HEK293 (cell line): Measurements from ENCODE around the gene STK32C.

Source experiments
- BCL6B ChIP-seq: fragments of 450-650 bp; formaldehyde crosslinking; IDR thresholded peaks from 2 replicates; pipeline ENCODE4 v1.5.1; 2017; ENCODE audit warnings: missing biosample characterization, missing genetic modification characterization
- ELK4 ChIP-seq: IDR thresholded peaks from 2 replicates; pipeline ENCODE4 v1.6.1; 2011; ENCODE audit warnings: mild to moderate bottlenecking, low read depth, low read length, borderline replicate concordance
- KLF1 ChIP-seq: fragments of 450-650 bp; formaldehyde crosslinking; IDR thresholded peaks from 2 replicates; pipeline ENCODE4 v1.5.1; 2016; ENCODE audit warnings: missing biosample characterization, missing genetic modification characterization
- KLF16 ChIP-seq: fragments of 450-650 bp; formaldehyde crosslinking; IDR thresholded peaks from 2 replicates; pipeline ENCODE4 v1.5.1; 2017; ENCODE audit warnings: missing biosample characterization, missing genetic modification characterization
- MYNN ChIP-seq: fragments of 450-650 bp; formaldehyde crosslinking; IDR thresholded peaks from 2 replicates; pipeline ENCODE4 v1.5.1; 2016; ENCODE audit warnings: missing biosample characterization, missing genetic modification characterization, borderline replicate concordance
- OSR2 ChIP-seq: fragments of 450-650 bp; formaldehyde crosslinking; IDR thresholded peaks from 2 replicates; pipeline ENCODE4 v1.5.1; 2016; ENCODE audit warnings: missing biosample characterization, missing genetic modification characterization
- PRDM2 ChIP-seq: fragments of 450-650 bp; formaldehyde crosslinking; IDR thresholded peaks from 2 replicates; pipeline ENCODE4 v1.5.1; 2016; ENCODE audit warnings: missing biosample characterization, missing genetic modification characterization, borderline replicate concordance
- RBAK ChIP-seq: fragments of 450-650 bp; formaldehyde crosslinking; IDR thresholded peaks from 2 replicates; pipeline ENCODE4 v1.5.1; 2016; ENCODE audit warnings: missing biosample characterization, missing genetic modification characterization
- TCF7L2 ChIP-seq: IDR thresholded peaks from 2 replicates; pipeline ENCODE4 v1.6.1; 2011; ENCODE audit warnings: low read depth, mild to moderate bottlenecking, inconsistent platforms, low read length, moderate library complexity, borderline replicate concordance
- TRIM28 ChIP-seq: IDR thresholded peaks from 2 replicates; pipeline ENCODE4 v1.6.1; 2011; ENCODE audit warnings: low read length, control low read depth, borderline replicate concordance
- ZBTB17 ChIP-seq: fragments of 450-650 bp; formaldehyde crosslinking; IDR thresholded peaks from 2 replicates; pipeline ENCODE4 v1.5.1; 2016; ENCODE audit warnings: missing biosample characterization, missing genetic modification characterization
- ZFHX2 ChIP-seq: fragments of 450-650 bp; formaldehyde crosslinking; conservative IDR thresholded peaks from 2 replicates; pipeline ENCODE4 v1.5.1; 2016; ENCODE audit warnings: missing biosample characterization, missing genetic modification characterization
- ZNF112 ChIP-seq: fragments of 450-650 bp; formaldehyde crosslinking; IDR thresholded peaks from 2 replicates; pipeline ENCODE4 v1.5.0; 2017; ENCODE audit warnings: missing biosample characterization, missing genetic modification characterization
- ZNF114 ChIP-seq: fragments of 450-650 bp; formaldehyde crosslinking; IDR thresholded peaks from 2 replicates; pipeline ENCODE4 v1.5.0; 2017; ENCODE audit warnings: missing biosample characterization, missing genetic modification characterization
- ZNF18 ChIP-seq: fragments of 450-650 bp; formaldehyde crosslinking; IDR thresholded peaks from 2 replicates; pipeline ENCODE4 v1.5.1; 2016; ENCODE audit warnings: missing biosample characterization, missing genetic modification characterization
- ZNF211 ChIP-seq: fragments of 450-650 bp; formaldehyde crosslinking; IDR thresholded peaks from 2 replicates; pipeline ENCODE4 v1.5.1; 2016; ENCODE audit warnings: low read depth, missing biosample characterization, missing genetic modification characterization
- ZNF266 ChIP-seq: fragments of 450-650 bp; formaldehyde crosslinking; IDR thresholded peaks from 2 replicates; pipeline ENCODE4 v1.5.1; 2016; ENCODE audit warnings: missing biosample characterization, missing genetic modification characterization, low read depth
- ZNF292 ChIP-seq: fragments of 450-650 bp; formaldehyde crosslinking; IDR thresholded peaks from 2 replicates; pipeline ENCODE4 v1.5.1; 2016; ENCODE audit warnings: low read depth, missing biosample characterization, missing genetic modification characterization, borderline replicate concordance
- ZNF416 ChIP-seq: fragments of 450-650 bp; formaldehyde crosslinking; IDR thresholded peaks from 2 replicates; pipeline ENCODE4 v1.5.1; 2016; ENCODE audit warnings: missing biosample characterization, missing genetic modification characterization
- ZNF426 ChIP-seq: fragments of 450-650 bp; formaldehyde crosslinking; IDR thresholded peaks from 2 replicates; pipeline ENCODE4 v1.5.1; 2017; ENCODE audit warnings: missing biosample characterization, missing genetic modification characterization, mild to moderate bottlenecking, inconsistent platforms, moderate library complexity
- ZNF514 ChIP-seq: fragments of 450-650 bp; formaldehyde crosslinking; IDR thresholded peaks from 2 replicates; pipeline ENCODE4 v1.5.1; 2016; ENCODE audit warnings: missing biosample characterization, missing genetic modification characterization
- ZNF521 ChIP-seq: fragments of 450-650 bp; formaldehyde crosslinking; IDR thresholded peaks from 2 replicates; pipeline ENCODE4 v1.5.1; 2017; ENCODE audit warnings: missing biosample characterization, mild to moderate bottlenecking, missing genetic modification characterization
- ZNF529 ChIP-seq: fragments of 450-650 bp; formaldehyde crosslinking; IDR thresholded peaks from 2 replicates; pipeline ENCODE4 v1.5.1; 2017; ENCODE audit warnings: missing genetic modification characterization, missing biosample characterization; ENCODE audit not compliant: insufficient replicate concordance
- ZNF530 ChIP-seq: fragments of 450-650 bp; formaldehyde crosslinking; IDR thresholded peaks from 2 replicates; pipeline ENCODE4 v1.5.1; 2016; ENCODE audit warnings: low read depth, missing biosample characterization, missing genetic modification characterization
- ZNF585B ChIP-seq: fragments of 450-650 bp; formaldehyde crosslinking; IDR thresholded peaks from 2 replicates; pipeline ENCODE4 v1.5.1; 2016; ENCODE audit warnings: missing biosample characterization, missing genetic modification characterization
- ZNF623 ChIP-seq: fragments of 450-650 bp; formaldehyde crosslinking; IDR thresholded peaks from 2 replicates; pipeline ENCODE4 v1.5.1; 2016; ENCODE audit warnings: missing biosample characterization, missing genetic modification characterization
- ZNF654 ChIP-seq: fragments of 450-650 bp; formaldehyde crosslinking; IDR thresholded peaks from 2 replicates; pipeline ENCODE4 v1.5.1; 2016; ENCODE audit warnings: low read depth, missing biosample characterization, missing genetic modification characterization
- ZNF768 ChIP-seq: fragments of 450-650 bp; formaldehyde crosslinking; IDR thresholded peaks from 2 replicates; pipeline ENCODE4 v1.5.1; 2018; ENCODE audit warnings: missing biosample characterization, mild to moderate bottlenecking, missing genetic modification characterization
- ZSCAN16 ChIP-seq: fragments of 450-650 bp; formaldehyde crosslinking; IDR thresholded peaks from 2 replicates; pipeline ENCODE4 v1.5.1; 2016; ENCODE audit warnings: missing biosample characterization, missing genetic modification characterization

The STK32C gene

GRCh38 chr10:132185601-132186487, 121.9 kb downstream of the STK32C start (continued):
- no peak for TF ChIP-seq ZNF654 (tag by site-specific recombination)
- TF ChIP-seq ZNF112 (tag by site-specific recombination) = no peak
- no peak for TF ChIP-seq TCF7L2
- TF ChIP-seq ZNF416 (tag by site-specific recombination) = no peak
- no peak for TF ChIP-seq ZNF529 (tag by site-specific recombination)
- TF ChIP-seq OSR2 (tag by site-specific recombination) = no peak
- no peak for TF ChIP-seq ZNF514 (tag by site-specific recombination)
- TF ChIP-seq ZNF211 (tag by site-specific recombination) = no peak
- no peak for TF ChIP-seq ZNF585B
- TF ChIP-seq ZNF530 (tag by site-specific recombination) = no peak
- no peak for TF ChIP-seq PRDM2 (tag by site-specific recombination)
- 0 out of 2 replicates have a peak, but pooled peaks have one; percentile 17 for TF ChIP-seq ZFHX2 (tag by site-specific recombination)
- no peak for TF ChIP-seq ZNF266 (tag by site-specific recombination)
- TF ChIP-seq ZNF18 (tag by site-specific recombination) = no peak
- TF ChIP-seq RBAK (tag by site-specific recombination) = no peak
- peak; percentile 63; the same call in 1 of the 2 replicates for TF ChIP-seq KLF1
- no peak for TF ChIP-seq ZNF426 (tag by site-specific recombination)
- no peak for TF ChIP-seq TRIM28
- TF ChIP-seq ZNF521 (tag by site-specific recombination) = no peak
- no peak for TF ChIP-seq KLF16 (tag by site-specific recombination)
- no peak for TF ChIP-seq BCL6B
- no peak for TF ChIP-seq ZNF768 (tag by site-specific recombination)
- no peak for TF ChIP-seq ZSCAN16 (tag by site-specific recombination)
- no peak for TF ChIP-seq ZNF114
- no peak for TF ChIP-seq ZBTB17 (tag by site-specific recombination)
- no peak for TF ChIP-seq ZNF292 (tag by site-specific recombination)
- TF ChIP-seq MYNN (tag by site-specific recombination) = no peak
- no peak for TF ChIP-seq ELK4
- TF ChIP-seq ZNF623 (tag by site-specific recombination) = no peak
